DOHH2 (cell line): ENCODE results near the gene CBFA2T3.

Experiments used
- H3F3A ChIP-seq: fragments of 200-600 bp; sonication (generic), shearing (Covaris generic); 2 replicates; pipeline ENCODE4 v1.6.0; 2016; ENCODE audit warnings: antibody characterized with exemption, mild to moderate bottlenecking; ENCODE audit not compliant: control insufficient read depth, insufficient read depth
- H3K27ac ChIP-seq: fragments of 200-600 bp; sonication (generic); 2 replicates; pipeline ENCODE4 v1.5.1; 2014; ENCODE audit warnings: low read depth, mild to moderate bottlenecking, low read length, moderate library complexity
- H3K27me3 ChIP-seq: fragments of 200-600 bp; sonication (generic); 2 replicates; pipeline ENCODE4 v1.6.1; 2014; ENCODE audit warnings: mild to moderate bottlenecking, low read length, mixed read lengths; ENCODE audit not compliant: control insufficient read depth
- H3K36me3 ChIP-seq: fragments of 200-600 bp; sonication (generic); 2 replicates; pipeline ENCODE4 v1.6.1; 2014; ENCODE audit warnings: mild to moderate bottlenecking, low read length, moderate library complexity, mixed read lengths; ENCODE audit not compliant: control insufficient read depth
- H3K4me1 ChIP-seq: fragments of 200-600 bp; sonication (generic); 2 replicates; pipeline ENCODE4 v1.6.1; 2014; ENCODE audit warnings: mild to moderate bottlenecking, low read length, mixed read lengths; ENCODE audit not compliant: control insufficient read depth
- H3K4me2 ChIP-seq: fragments of 200-600 bp; sonication (generic); 2 replicates; pipeline ENCODE4 v1.6.0; 2014; ENCODE audit warnings: mild to moderate bottlenecking, low read length, moderate library complexity
- H3K4me3 ChIP-seq: fragments of 200-600 bp; sonication (generic); 2 replicates; pipeline ENCODE4 v1.5.1; 2014; ENCODE audit warnings: mild to moderate bottlenecking, low read length, mixed read lengths
- H3K79me2 ChIP-seq: fragments of 200-600 bp; sonication (generic); 2 replicates; pipeline ENCODE4 v1.6.1; 2014; ENCODE audit warnings: mild to moderate bottlenecking, low read length, mixed read lengths; ENCODE audit not compliant: control insufficient read depth
- H3K9me2 ChIP-seq: fragments of 200-600 bp; sonication (generic); replicated peaks from 2 replicates; pipeline ENCODE4 v1.6.1; 2014; ENCODE audit warnings: mild to moderate bottlenecking, low read length, mixed read lengths; ENCODE audit not compliant: control insufficient read depth
- H3K9me3 ChIP-seq: fragments of 200-600 bp; sonication (generic); 2 replicates; pipeline ENCODE4 v1.6.1; 2014; ENCODE audit warnings: antibody characterized with exemption, low read length, mixed read lengths; ENCODE audit not compliant: control insufficient read depth, insufficient read depth
- H4K20me1 ChIP-seq: fragments of 200-600 bp; sonication (generic); 2 replicates; pipeline ENCODE4 v1.6.0; 2014; ENCODE audit warnings: low read depth, mild to moderate bottlenecking, antibody characterized with exemption, low read length, moderate library complexity; ENCODE audit not compliant: control insufficient read depth, insufficient read depth
- EZH2phosphoT487 ChIP-seq: fragments of 200-600 bp; sonication (generic); IDR thresholded peaks from 2 replicates; pipeline ENCODE4 v1.6.1; 2017; ENCODE audit warnings: borderline replicate concordance, mild to moderate bottlenecking, antibody characterized with exemption, low read length, moderate library complexity, mixed read lengths
- TF ChIP-seq, protein P1 (sequence below): fragments of 200-600 bp; sonication (generic); IDR thresholded peaks from one replicate; pipeline ENCODE4 v1.5.1; 2014; ENCODE audit warnings: antibody characterized with exemption, mild to moderate bottlenecking, low read depth, low read length; ENCODE audit not compliant: poor library complexity, severe bottlenecking

Gene CBFA2T3

DNA sequence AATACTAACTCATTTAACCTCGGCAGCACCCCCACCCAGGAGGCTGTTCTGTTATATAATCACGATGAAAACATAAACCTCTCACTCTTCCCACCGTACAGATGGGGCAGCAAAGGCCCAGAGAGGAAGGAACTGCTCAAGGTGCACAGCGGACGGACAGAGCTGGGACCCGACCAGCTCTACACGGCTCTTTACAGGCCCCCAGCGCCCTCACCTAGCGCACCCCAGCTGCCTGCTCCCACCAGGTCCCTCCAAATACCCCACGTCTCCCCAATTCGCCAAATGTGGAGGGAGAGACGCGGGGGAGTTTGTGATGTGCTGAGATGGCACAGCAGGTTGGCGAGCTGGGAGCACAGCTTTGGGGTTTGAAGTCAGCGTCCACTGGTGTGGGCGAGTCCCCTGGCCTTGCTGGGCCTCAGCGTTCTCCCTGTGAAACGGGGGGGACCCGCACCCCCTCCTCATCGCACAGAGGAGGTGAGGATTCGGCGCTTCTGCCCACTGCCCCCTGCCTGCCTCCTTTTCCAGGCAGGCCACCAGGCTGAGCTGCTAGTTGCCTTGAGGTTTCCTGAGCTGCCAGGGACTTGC, 54.1 kb downstream of the CBFA2T3 start:
- H3K4me3 ChIP-seq = no peak overlapping the region
- no peaks in the 10 kb centered on the region for H3K9me2 ChIP-seq
- peaks cover 51% of the 10 kb centered on the region for H3K4me1 ChIP-seq
- peaks cover 97% of the 10 kb centered on the region for H3K79me2 ChIP-seq
- H4K20me1 ChIP-seq = peaks cover 31% of the 10 kb centered on the region
- H3F3A ChIP-seq = no peaks in the 10 kb centered on the region
- H3K4me2 ChIP-seq = no peak overlapping the region
- H3K9me3 ChIP-seq = no peaks in the 10 kb centered on the region
- H3K27ac ChIP-seq = no peak overlapping the region
- TF ChIP-seq, protein P1, sequence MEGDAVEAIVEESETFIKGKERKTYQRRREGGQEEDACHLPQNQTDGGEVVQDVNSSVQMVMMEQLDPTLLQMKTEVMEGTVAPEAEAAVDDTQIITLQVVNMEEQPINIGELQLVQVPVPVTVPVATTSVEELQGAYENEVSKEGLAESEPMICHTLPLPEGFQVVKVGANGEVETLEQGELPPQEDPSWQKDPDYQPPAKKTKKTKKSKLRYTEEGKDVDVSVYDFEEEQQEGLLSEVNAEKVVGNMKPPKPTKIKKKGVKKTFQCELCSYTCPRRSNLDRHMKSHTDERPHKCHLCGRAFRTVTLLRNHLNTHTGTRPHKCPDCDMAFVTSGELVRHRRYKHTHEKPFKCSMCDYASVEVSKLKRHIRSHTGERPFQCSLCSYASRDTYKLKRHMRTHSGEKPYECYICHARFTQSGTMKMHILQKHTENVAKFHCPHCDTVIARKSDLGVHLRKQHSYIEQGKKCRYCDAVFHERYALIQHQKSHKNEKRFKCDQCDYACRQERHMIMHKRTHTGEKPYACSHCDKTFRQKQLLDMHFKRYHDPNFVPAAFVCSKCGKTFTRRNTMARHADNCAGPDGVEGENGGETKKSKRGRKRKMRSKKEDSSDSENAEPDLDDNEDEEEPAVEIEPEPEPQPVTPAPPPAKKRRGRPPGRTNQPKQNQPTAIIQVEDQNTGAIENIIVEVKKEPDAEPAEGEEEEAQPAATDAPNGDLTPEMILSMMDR = no peak
- no peak for TF ChIP-seq EZH2phosphoT487
- H3K36me3 ChIP-seq = peaks cover 20% of the 10 kb centered on the region
- H3K27me3 ChIP-seq = no peaks in the 10 kb centered on the region

DNA sequence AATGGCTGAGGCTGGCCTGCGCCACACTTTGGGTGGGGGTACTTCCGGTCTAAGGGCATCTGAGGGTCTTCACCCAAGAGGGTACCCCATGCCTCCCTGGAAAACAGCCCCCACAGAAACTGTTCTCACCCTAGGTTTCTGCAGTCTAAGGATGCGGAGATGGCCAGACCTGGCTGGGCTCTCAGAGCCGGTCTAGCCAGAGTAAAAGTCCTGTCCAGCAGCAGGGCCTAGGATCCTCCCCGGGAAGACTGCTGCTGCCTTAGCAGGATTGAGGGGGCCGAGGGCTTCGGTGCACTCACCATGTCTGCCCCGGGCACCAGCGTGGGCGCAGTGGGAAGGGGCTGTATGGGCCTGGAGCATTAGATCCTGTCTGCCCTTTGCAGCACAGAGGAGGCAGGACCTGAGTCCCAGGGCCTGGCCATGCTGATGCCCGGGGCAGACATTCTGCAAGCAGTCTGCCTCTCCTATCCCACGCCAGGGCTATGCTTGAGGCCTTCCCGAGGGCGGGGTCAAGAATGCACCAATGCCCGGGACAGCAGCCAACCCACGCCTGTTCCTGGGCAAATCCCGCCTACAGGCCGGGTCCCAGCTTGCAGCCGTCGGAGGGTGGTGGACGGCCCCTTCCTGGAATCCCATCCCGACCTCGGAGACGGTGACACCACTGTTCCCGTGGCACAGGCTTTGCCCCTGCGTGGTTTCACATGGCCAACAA, 54.7 kb downstream of the CBFA2T3 start:
- Histone ChIP-seq H3K4me1 (peaks cover 51% of the 10 kb centered on the region), H4K20me1 (peaks cover 31% of the 10 kb centered on the region), H3K4me3 (no peak overlapping the region), H3K9me3 (no peaks in the 10 kb centered on the region), H3K79me2 (peaks cover 97% of the 10 kb centered on the region), H3K4me2 (no peak overlapping the region), H3K36me3 (peaks cover 20% of the 10 kb centered on the region), H3K27me3 (no peaks in the 10 kb centered on the region), H3K27ac (no peak overlapping the region), H3F3A (no peaks in the 10 kb centered on the region), H3K9me2 (no peaks in the 10 kb centered on the region)
- TF ChIP-seq EZH2phosphoT487 = no peak
- TF ChIP-seq, protein P1 = no peak

DNA sequence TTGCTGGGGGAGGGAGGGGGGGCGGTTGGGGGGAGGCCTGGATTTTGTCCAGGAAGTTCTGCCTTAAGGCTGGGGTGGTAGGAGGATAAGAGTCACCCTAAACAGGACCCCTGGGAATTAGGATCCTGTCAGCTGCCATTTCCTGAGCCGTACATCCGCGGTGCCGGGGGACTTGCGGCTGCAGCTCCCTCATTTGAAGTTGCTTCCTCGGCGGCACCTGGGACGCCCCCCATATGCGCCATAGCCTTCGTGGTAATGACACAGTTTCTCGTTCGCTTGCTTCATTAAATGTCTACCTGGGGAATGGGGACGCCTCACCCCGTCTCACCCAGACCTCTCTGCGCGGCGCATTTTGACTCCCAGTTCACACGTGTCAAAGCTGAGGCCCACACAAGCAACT, 55.4 kb downstream of the CBFA2T3 start:
- Histone ChIP-seq H3K27me3 (no peaks in the 10 kb centered on the region), H3K4me1 (peaks cover 47% of the 10 kb centered on the region), H4K20me1 (peaks cover 31% of the 10 kb centered on the region), H3K9me2 (no peaks in the 10 kb centered on the region), H3K79me2 (peaks cover 93% of the 10 kb centered on the region), H3F3A (no peaks in the 10 kb centered on the region), H3K9me3 (no peaks in the 10 kb centered on the region), H3K27ac (no peak overlapping the region), H3K36me3 (peaks cover 18% of the 10 kb centered on the region), H3K4me3 (no peak overlapping the region), H3K4me2 (no peak overlapping the region)
- TF ChIP-seq, protein P1 = no peak
- no peak for TF ChIP-seq EZH2phosphoT487
